ENCODE results near the gene ZZZ3. TPM values are rescaled to one million over a fixed set of nuclear protein-coding genes. Genes with fewer than 3 reads are reported as not detected.
A peak's percentile ranks its signal among the peaks of the same experiment; 100 is the strongest.
"Not testable (repeated sequence)": the region's sequence is repeated elsewhere in the genome, so short reads cannot be mapped to it uniquely, and the experiment has no call there.

Gene ZZZ3
- total and polyA plus RNA-seq, 4 experiments from 2014 or later = 22.9 to 65.5 (median 52.2) TPM

DNA sequence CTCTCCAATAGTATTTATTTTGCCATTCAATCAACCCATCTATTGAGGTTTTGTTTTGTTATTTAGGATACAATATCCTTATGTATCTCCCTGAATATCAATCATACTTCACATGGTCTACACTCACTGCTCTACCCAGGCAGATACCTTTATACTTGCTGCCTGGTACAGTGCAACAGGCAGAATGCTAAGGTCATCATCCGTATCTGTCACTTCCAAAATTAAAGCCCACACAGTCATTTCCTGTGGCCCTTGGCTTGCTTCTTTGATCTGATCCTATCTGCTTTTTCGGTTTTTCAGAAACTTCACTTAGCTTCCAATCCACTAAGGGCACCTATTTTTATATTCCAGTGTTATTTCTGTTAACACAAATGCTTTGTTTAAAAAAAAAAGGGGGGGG, 22.3 kb upstream of the ZZZ3 start:
- Histone ChIP-seq H3K9me3 (ENCODE audit: control insufficient read depth in 1 of 2, low read length in 2 of 2) (no peaks in the 10 kb centered on the region), H3K27me3 (ENCODE audit: insufficient read depth, low read length) (no peaks in the 10 kb centered on the region), H3K36me3 (ENCODE audit: insufficient read depth, low read length) (peaks cover 15% of the 10 kb centered on the region), H3K27ac (ENCODE audit: low read depth, low read length) (no peak overlapping the region), H3K4me1 (ENCODE audit: insufficient read depth, low read length) (no peaks in the 10 kb centered on the region), H3K4me3 (ENCODE audit: low read length in 2 of 2) (no peak overlapping the region)
- Mint-ChIP-seq H3K4me1 (peaks cover 0 to 2% (median 0%) of the 10 kb centered on the region in 4 donors), H3K4me3 (no peak overlapping the region), H3K9me3 (peaks cover 0 to 1% (median 0%) of the 10 kb centered on the region in 8 donors), H3K27me3 (no peaks in the 10 kb centered on the region), H3K27ac (peak overlapping the region in 3 of 7 donors; percentile 36 to 70 (median 65)), H3K36me3 (peaks cover 34 to 35% of the 10 kb centered on the region in 2 donors)
- no peak for DNase-seq
- intact Hi-C loops (cut with micrococcal nuclease) = no loop called here
- ChIA-PET POLR2A (ENCODE audit: partially characterized antibody) (no interaction called here), CTCF (ENCODE audit: partially characterized antibody) (no interaction called here)

DNA sequence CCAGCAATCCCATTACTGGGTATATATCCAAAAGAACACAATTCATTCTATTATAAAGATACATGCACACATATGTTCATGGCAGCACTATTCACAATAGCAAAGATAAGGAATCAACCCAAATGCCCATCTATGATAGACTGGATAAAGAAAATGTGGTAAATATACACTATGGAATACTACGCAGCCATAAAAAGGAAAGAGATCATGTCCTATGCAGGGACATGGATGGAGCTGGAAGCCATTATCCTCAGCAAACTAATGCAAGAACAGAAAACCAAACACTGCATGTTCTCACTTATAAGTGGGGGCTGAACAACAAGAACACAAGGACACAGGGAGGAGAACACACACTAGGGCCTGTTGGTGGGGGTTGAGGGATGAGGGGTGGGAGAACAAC, 17.2 kb upstream of the ZZZ3 start:
- H3K27ac Mint-ChIP-seq; DNase-seq; H3K27me3 ChIP-seq (ENCODE audit: insufficient read depth, low read length); H3K36me3 ChIP-seq (ENCODE audit: insufficient read depth, low read length); H3K4me3 Mint-ChIP-seq; H3K4me3 ChIP-seq (ENCODE audit: low read length in 2 of 2); H3K9me3 ChIP-seq (ENCODE audit: control insufficient read depth in 1 of 2, low read length in 2 of 2); H3K4me1 Mint-ChIP-seq; intact Hi-C loops (cut with micrococcal nuclease); H3K27ac ChIP-seq (ENCODE audit: low read depth, low read length); CTCF ChIA-PET (ENCODE audit: partially characterized antibody); H3K4me1 ChIP-seq (ENCODE audit: insufficient read depth, low read length); H3K9me3 Mint-ChIP-seq; H3K27me3 Mint-ChIP-seq: not testable (repeated sequence)
- peaks cover 21 to 25% of the 10 kb centered on the region in 2 donors for H3K36me3 Mint-ChIP-seq
- POLR2A ChIA-PET (ENCODE audit: partially characterized antibody) = interaction anchor here (1.1 kb wide), 1 partner anchor 14 kb away, joined by 3 read pairs; no protein-coding TSS in a partner anchor

DNA sequence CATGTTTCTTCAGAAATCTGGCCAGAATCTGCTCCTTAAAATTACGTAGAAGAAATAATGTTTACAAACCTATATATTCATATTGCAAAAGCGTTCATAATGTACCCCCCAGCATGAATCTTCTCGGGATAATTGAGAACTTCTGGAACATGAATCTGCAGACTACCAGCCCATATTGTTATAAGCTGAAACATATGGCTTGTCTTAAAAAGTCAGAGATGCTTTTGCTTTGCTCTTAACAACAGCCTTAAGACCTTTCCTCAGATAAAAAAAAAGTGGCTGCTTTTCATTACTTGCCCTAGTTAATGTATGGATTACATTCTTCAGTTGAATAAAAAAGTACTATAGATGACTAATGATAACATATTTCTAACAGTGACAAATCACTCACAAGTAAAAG, 15.0 kb upstream of the ZZZ3 start:
- Histone ChIP-seq H3K27me3 (ENCODE audit: insufficient read depth, low read length) (no peaks in the 10 kb centered on the region), H3K36me3 (ENCODE audit: insufficient read depth, low read length) (peaks cover 5% of the 10 kb centered on the region), H3K9me3 (ENCODE audit: control insufficient read depth in 1 of 2, low read length in 2 of 2) (no peaks in the 10 kb centered on the region), H3K4me1 (ENCODE audit: insufficient read depth, low read length) (no peaks in the 10 kb centered on the region), H3K4me3 (ENCODE audit: low read length in 2 of 2) (no peak overlapping the region), H3K27ac (ENCODE audit: low read depth, low read length) (no peak overlapping the region)
- intact Hi-C loops (cut with micrococcal nuclease) = no loop called here
- no peak for DNase-seq
- Mint-ChIP-seq H3K4me3 (no peak overlapping the region), H3K4me1 (no peaks in the 10 kb centered on the region), H3K36me3 (peaks cover 26 to 32% of the 10 kb centered on the region in 2 donors), H3K27me3 (no peaks in the 10 kb centered on the region), H3K9me3 (peaks cover 0 to 3% (median 0%) of the 10 kb centered on the region in 8 donors), H3K27ac (no peak overlapping the region)
- ChIA-PET POLR2A (ENCODE audit: partially characterized antibody) (no interaction called here), CTCF (ENCODE audit: partially characterized antibody) (no interaction called here)

DNA sequence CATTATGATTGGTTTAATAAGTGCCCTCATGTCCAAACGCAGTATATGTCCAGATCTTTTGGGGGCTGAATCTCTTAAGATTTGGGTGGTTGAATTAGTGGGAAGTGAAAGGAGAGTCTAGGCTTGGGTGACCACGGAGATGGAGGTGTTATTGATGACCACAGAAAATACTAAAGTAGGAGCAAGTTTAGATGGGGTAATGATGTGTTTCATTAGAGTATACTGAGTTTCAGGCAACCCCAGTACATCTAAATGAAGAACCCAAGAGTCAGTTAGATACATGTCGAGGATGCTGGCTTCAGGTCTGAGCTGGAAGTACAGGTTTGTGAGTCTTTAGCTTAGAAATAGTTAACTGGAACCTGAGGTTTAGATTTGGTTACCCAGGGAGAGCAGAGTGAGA, 6.5 kb upstream of the ZZZ3 start:
- H3K27ac ChIP-seq (ENCODE audit: low read depth, low read length) = no peak overlapping the region
- H3K36me3 ChIP-seq (ENCODE audit: insufficient read depth, low read length) = no peaks in the 10 kb centered on the region
- H3K9me3 ChIP-seq (ENCODE audit: control insufficient read depth in 1 of 2, low read length in 2 of 2) = no peaks in the 10 kb centered on the region
- peaks cover 10 to 12% of the 10 kb centered on the region in 2 donors for H3K36me3 Mint-ChIP-seq
- CTCF ChIA-PET (ENCODE audit: partially characterized antibody) = interaction anchor here (1.2 kb wide), 1 partner anchor 156 kb away, joined by 3 read pairs; no protein-coding TSS in a partner anchor
- no peaks in the 10 kb centered on the region for H3K27me3 Mint-ChIP-seq
- intact Hi-C loops (cut with micrococcal nuclease) = loop anchor here (10.0 kb wide), 4 partner anchors 254 to 936 kb away; partner anchors contain the start of genes AK5, IFI44L and PIGK
- H3K4me1 Mint-ChIP-seq = peaks cover 2 to 5% (median 5%) of the 10 kb centered on the region in 4 donors
- DNase-seq = no peak
- H3K4me3 Mint-ChIP-seq = peak overlapping the region in 1 of 8 donors; percentile 70
- no peaks in the 10 kb centered on the region for H3K9me3 Mint-ChIP-seq
- H3K4me1 ChIP-seq (ENCODE audit: insufficient read depth, low read length) = peaks cover 4% of the 10 kb centered on the region
- POLR2A ChIA-PET (ENCODE audit: partially characterized antibody) = no interaction called here
- H3K27ac Mint-ChIP-seq = no peak overlapping the region
- H3K4me3 ChIP-seq (ENCODE audit: low read length in 2 of 2) = no peak overlapping the region
- H3K27me3 ChIP-seq (ENCODE audit: insufficient read depth, low read length) = no peaks in the 10 kb centered on the region

DNA sequence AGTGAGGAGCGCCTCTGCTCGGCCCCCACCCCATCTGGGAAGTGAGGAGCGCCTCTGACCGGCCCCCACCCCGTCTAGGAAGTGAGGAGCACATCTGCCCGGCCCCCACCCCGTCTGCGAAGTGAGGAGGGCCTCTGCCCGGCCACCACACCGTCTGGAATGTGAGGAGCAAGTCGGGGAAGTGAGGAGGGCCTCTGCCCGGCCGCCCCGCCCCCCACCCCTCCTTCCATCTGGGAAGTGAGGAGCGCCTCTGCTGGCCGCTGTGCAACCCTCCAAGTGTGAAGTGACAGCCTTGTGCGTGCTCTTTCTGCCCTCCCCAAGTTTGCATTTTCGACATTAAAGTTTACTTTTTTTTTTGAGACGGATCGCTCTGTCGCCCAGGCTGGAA, 5.1 kb upstream of the ZZZ3 start:
- intact Hi-C loops (cut with micrococcal nuclease) = loop anchor here (10.0 kb wide), 4 partner anchors 253 to 937 kb away; partner anchors contain the start of genes AK5, IFI44L and PIGK
- Histone ChIP-seq H3K36me3 (ENCODE audit: insufficient read depth, low read length) (no peaks in the 10 kb centered on the region), H3K27ac (ENCODE audit: low read depth, low read length) (no peak overlapping the region), H3K27me3 (ENCODE audit: insufficient read depth, low read length) (no peaks in the 10 kb centered on the region), H3K9me3 (ENCODE audit: control insufficient read depth in 1 of 2, low read length in 2 of 2) (no peaks in the 10 kb centered on the region), H3K4me1 (ENCODE audit: insufficient read depth, low read length) (peaks cover 9% of the 10 kb centered on the region), H3K4me3 (ENCODE audit: low read length in 2 of 2) (no peak overlapping the region)
- H3K27ac Mint-ChIP-seq = no peak overlapping the region
- peaks cover 8 to 12% (median 9%) of the 10 kb centered on the region in 4 donors for H3K4me1 Mint-ChIP-seq
- DNase-seq = peak in 1 of 5 donors; percentile 26
- POLR2A ChIA-PET (ENCODE audit: partially characterized antibody) = no interaction called here
- H3K9me3 Mint-ChIP-seq = no peaks in the 10 kb centered on the region
- H3K4me3 Mint-ChIP-seq = peak overlapping the region in 6 of 8 donors; percentile 10 to 78 (median 47)
- CTCF ChIA-PET (ENCODE audit: partially characterized antibody) = no interaction called here
- H3K36me3 Mint-ChIP-seq = peaks cover 8% of the 10 kb centered on the region in 2 donors
- H3K27me3 Mint-ChIP-seq = no peaks in the 10 kb centered on the region

DNA sequence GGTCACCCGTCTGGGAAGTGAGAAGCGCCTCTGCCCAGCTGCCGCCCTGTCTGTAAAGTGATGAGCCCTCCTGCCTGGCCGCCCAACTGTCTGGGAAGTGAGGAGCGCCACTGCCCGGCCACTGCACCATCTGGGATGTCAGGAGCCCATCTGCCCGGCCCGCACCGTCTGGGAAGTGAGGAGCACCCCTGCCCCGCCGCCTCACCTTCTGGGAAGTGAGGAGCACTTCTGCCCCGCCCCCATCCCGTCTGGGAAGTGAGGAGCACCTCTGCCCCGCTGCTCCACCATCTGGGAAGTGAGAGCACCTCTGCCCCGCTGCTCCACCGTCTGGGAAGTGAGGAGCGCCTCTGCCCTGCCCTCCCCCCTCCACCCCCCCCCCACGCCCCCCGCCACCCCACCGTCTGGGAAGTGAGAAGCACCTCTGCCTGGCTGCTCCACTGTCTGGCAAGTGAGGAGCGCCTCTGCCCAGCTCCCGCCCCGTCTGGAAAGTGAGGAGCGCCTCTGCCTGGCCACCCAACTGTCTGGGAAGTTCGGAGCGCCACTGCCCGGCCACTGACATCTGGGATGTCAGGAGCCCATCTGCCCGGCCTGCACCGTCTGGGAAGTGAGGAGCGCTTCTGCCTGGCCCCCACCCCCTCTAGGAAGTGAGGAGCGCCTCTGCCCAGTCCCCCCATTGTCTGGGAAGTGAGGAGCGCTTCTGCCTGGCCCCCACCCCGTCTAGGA, 4.5 kb upstream of the ZZZ3 start:
- no peaks in the 10 kb centered on the region for H3K27me3 ChIP-seq (ENCODE audit: insufficient read depth, low read length)

More for the DNA sequence above, 4.5 kb upstream of the ZZZ3 start:
- DNase-seq = peak in 1 of 5 donors; percentile 35
- ChIA-PET POLR2A (ENCODE audit: partially characterized antibody) (no interaction called here), CTCF (ENCODE audit: partially characterized antibody) (no interaction called here)
- Mint-ChIP-seq H3K36me3 (peaks cover 8 to 13% of the 10 kb centered on the region in 2 donors), H3K4me3 (no peak overlapping the region), H3K27me3 (no peaks in the 10 kb centered on the region), H3K9me3 (peaks cover 0 to under 1% (median 0%) of the 10 kb centered on the region in 8 donors), H3K27ac (no peak overlapping the region), H3K4me1 (peaks cover 9 to 18% (median 11%) of the 10 kb centered on the region in 4 donors)
- Histone ChIP-seq H3K36me3 (ENCODE audit: insufficient read depth, low read length) (no peaks in the 10 kb centered on the region), H3K27ac (ENCODE audit: low read depth, low read length) (no peak overlapping the region), H3K4me3 (ENCODE audit: low read length in 2 of 2) (no peak overlapping the region), H3K9me3 (ENCODE audit: control insufficient read depth in 1 of 2, low read length in 2 of 2) (no peaks in the 10 kb centered on the region), H3K4me1 (ENCODE audit: insufficient read depth, low read length) (peaks cover 10% of the 10 kb centered on the region)
- intact Hi-C loops (cut with micrococcal nuclease) = loop anchor here (10.0 kb wide), 4 partner anchors 252 to 938 kb away; partner anchors contain the start of genes AK5, IFI44L and PIGK
